Activated CD4-positive, alpha-beta T cell treated with anti-CD3 and anti-CD28 coated beads, Interleukin-2, amount 10 ng/mL, durations not matched to agents 24 days and 14 days (primary cell): ENCODE results near the gene GLRA2. TPM values are rescaled to one million over a fixed set of nuclear protein-coding genes. Genes with fewer than 3 reads are reported as not detected.

Experiments used
- DNase-seq: peaks from one replicate; pipeline ENCODE4 v3.0.0; 2022
- H3K27ac Mint-ChIP-seq: one replicate; pipeline ENCODE4 v1.8.0; 2022; ENCODE audit warnings: mild to moderate bottlenecking, mixed read lengths
- H3K27me3 Mint-ChIP-seq: one replicate; pipeline ENCODE4 v1.8.0; 2022; ENCODE audit warnings: mixed read lengths
- H3K36me3 Mint-ChIP-seq: one replicate; pipeline ENCODE4 v1.8.0; 2022; ENCODE audit warnings: low read depth, mild to moderate bottlenecking, mixed read lengths
- H3K4me1 Mint-ChIP-seq: one replicate; pipeline ENCODE4 v1.8.0; 2021; ENCODE audit warnings: mixed read lengths
- H3K4me3 Mint-ChIP-seq: one replicate; pipeline ENCODE4 v1.8.0; 2022; ENCODE audit warnings: mild to moderate bottlenecking, moderate library complexity, mixed read lengths
- H3K9me3 Mint-ChIP-seq: one replicate; pipeline ENCODE4 v1.8.0; 2021; ENCODE audit warnings: mixed read lengths
- intact Hi-C: fragments of 100-400 bp; cut with micrococcal nuclease; formaldehyde crosslinking; loops from one replicate; pipeline ENCODE4 v1.15.1; 2023
- total RNA-seq: library from RNA; stranded (reverse); gene quantifications from 2 replicates; pipeline ENCODE4 v1.2.3, GENCODE V29; 2022

GLRA2 gene
- total RNA-seq, 1 donor from 2014 or later: not detected

DNA sequence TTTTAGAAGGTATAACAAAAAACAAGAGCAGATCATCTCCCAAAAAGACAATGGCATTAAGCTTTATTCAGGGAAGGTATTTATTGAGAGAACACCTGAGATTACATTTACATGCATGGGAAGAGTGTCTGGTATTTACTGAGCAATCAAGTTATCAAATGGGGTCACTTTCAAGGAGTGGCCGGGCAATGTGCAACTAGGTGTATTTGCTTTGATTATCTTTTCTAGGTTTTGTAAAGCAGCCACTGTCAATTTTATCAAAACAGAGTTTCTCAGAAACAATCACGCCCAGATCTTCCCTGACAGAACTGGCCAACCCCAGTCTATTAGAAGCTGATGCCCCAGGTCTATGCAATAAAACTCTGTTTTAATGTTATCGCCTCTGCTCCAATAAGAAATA lies 169.5 kb downstream of the GLRA2 start:
- no peak for DNase-seq
- H3K36me3 Mint-ChIP-seq: no peaks in the 10 kb centered on the region
- H3K4me1 Mint-ChIP-seq: no peaks in the 10 kb centered on the region
- H3K4me3 Mint-ChIP-seq: no peak overlapping the region
- peaks cover 3% of the 10 kb centered on the region for H3K9me3 Mint-ChIP-seq
- no peaks in the 10 kb centered on the region for H3K27me3 Mint-ChIP-seq
- intact Hi-C loops: no loop called here
- H3K27ac Mint-ChIP-seq: no peak overlapping the region

DNA sequence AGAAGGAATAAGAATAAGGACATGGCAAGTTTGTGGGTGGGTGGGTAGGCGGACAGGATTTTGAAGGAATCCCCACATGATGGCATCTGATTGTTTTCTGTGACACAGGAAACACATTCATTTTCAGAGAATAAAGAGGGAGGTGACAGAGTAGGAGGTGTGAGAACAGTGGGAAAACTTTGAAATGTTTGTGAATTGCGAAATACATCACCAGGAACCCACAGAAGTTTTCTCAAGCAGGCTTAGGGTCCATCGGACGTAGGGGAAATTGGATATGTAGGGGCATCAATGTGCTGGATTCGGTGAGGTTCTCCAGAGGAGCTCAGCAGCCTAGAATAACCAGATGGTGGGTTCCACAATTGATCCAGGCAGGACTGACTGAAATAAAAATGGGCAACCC lies 171.6 kb downstream of the GLRA2 start:
- H3K4me3 Mint-ChIP-seq: no peak overlapping the region
- no peaks in the 10 kb centered on the region for H3K36me3 Mint-ChIP-seq
- DNase-seq: no peak
- no peak overlapping the region for H3K27ac Mint-ChIP-seq
- intact Hi-C loops: no loop called here
- H3K4me1 Mint-ChIP-seq: no peaks in the 10 kb centered on the region
- H3K9me3 Mint-ChIP-seq: peaks cover 3% of the 10 kb centered on the region
- H3K27me3 Mint-ChIP-seq: no peaks in the 10 kb centered on the region

GRCh38 chrX:14702145-14702544 lies 172.8 kb downstream of the GLRA2 start:
- Mint-ChIP-seq H3K36me3 (no peaks in the 10 kb centered on the region), H3K9me3 (peaks cover 3% of the 10 kb centered on the region), H3K4me1 (no peaks in the 10 kb centered on the region), H3K27me3 (no peaks in the 10 kb centered on the region), H3K27ac (no peak overlapping the region), H3K4me3 (no peak overlapping the region)
- intact Hi-C loops: no loop called here
- DNase-seq: no peak

GRCh38 chrX:14712096-14712495 lies 182.8 kb downstream of the GLRA2 start:
- Mint-ChIP-seq H3K4me1 (no peaks in the 10 kb centered on the region), H3K27ac (no peak overlapping the region), H3K9me3 (no peaks in the 10 kb centered on the region), H3K4me3 (no peak overlapping the region), H3K36me3 (no peaks in the 10 kb centered on the region), H3K27me3 (no peaks in the 10 kb centered on the region)
- DNase-seq: no peak
- intact Hi-C loops: no loop called here

DNA sequence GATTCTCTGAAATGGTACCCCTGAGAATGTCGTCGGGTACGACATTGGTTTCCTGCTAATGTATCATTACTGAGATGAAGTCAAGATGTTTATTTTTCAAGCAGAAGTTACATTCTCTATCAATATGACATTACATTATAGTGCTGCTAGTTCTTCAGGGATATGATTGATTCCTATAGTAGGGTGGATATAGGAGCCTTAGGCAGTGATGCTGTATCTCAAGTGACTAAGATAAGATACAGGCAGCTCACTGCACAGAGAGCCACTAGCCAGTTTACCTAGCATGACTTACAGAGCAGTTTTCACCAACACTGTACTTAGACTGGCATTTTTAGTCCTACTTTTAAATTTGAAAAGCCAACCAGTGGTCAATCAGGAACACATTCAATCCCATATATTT lies 188.6 kb downstream of the GLRA2 start:
- Mint-ChIP-seq H3K27me3 (no peaks in the 10 kb centered on the region), H3K4me3 (no peak overlapping the region), H3K9me3 (no peaks in the 10 kb centered on the region), H3K36me3 (no peaks in the 10 kb centered on the region), H3K4me1 (no peaks in the 10 kb centered on the region), H3K27ac (no peak overlapping the region)
- intact Hi-C loops: no loop called here
- DNase-seq: no peak

- Mint-ChIP-seq H3K4me3 (no peak overlapping the region), H3K36me3 (no peaks in the 10 kb centered on the region), H3K4me1 (no peaks in the 10 kb centered on the region), H3K27ac (no peak overlapping the region), H3K27me3 (no peaks in the 10 kb centered on the region), H3K9me3 (no peaks in the 10 kb centered on the region)
- no peak for DNase-seq
- intact Hi-C loops: no loop called here
Measured at GRCh38 chrX:14718403-14718802, 189.1 kb downstream of the GLRA2 start.

GRCh38 chrX:14729058-14729457 lies 199.7 kb downstream of the GLRA2 start:
- Mint-ChIP-seq H3K36me3 (no peaks in the 10 kb centered on the region), H3K4me3 (no peak overlapping the region), H3K9me3 (no peaks in the 10 kb centered on the region), H3K27me3 (no peaks in the 10 kb centered on the region), H3K27ac (no peak overlapping the region), H3K4me1 (no peaks in the 10 kb centered on the region)
- no peak for DNase-seq
- intact Hi-C loops: no loop called here

DNA sequence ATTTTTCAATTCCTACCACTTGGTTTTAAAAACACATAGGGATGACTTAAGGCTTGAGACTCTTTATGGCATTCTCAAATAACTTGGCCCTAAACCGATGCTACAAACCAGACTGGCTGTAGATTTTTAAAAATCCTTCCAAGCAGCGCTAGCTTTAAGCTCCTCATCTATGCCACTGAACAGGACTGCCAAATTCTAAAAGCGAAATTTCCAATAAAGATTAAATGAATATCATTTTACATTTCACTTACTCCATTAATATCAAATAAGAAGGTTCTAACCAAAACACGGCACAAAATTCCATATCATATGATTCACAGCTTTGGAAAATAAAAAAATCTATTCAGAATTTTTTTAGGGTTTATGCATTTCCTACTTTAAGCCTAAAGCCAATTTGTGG lies 209.3 kb downstream of the GLRA2 start:
- Mint-ChIP-seq H3K27me3 (no peaks in the 10 kb centered on the region), H3K4me1 (no peaks in the 10 kb centered on the region), H3K9me3 (no peaks in the 10 kb centered on the region), H3K27ac (no peak overlapping the region), H3K36me3 (no peaks in the 10 kb centered on the region), H3K4me3 (no peak overlapping the region)
- DNase-seq: no peak
- intact Hi-C loops: no loop called here

- no peak overlapping the region for H3K4me3 Mint-ChIP-seq
- no peaks in the 10 kb centered on the region for H3K4me1 Mint-ChIP-seq
- intact Hi-C loops: no loop called here
- no peak for DNase-seq
- H3K36me3 Mint-ChIP-seq: no peaks in the 10 kb centered on the region
- no peak overlapping the region for H3K27ac Mint-ChIP-seq
- peaks cover 5% of the 10 kb centered on the region for H3K9me3 Mint-ChIP-seq
- no peaks in the 10 kb centered on the region for H3K27me3 Mint-ChIP-seq
Measured at GRCh38 chrX:14753441-14753840, 224.1 kb downstream of the GLRA2 start.

- no peaks in the 10 kb centered on the region for H3K27me3 Mint-ChIP-seq
- no peaks in the 10 kb centered on the region for H3K4me1 Mint-ChIP-seq
- H3K9me3 Mint-ChIP-seq: peaks cover 3% of the 10 kb centered on the region
- no peaks in the 10 kb centered on the region for H3K36me3 Mint-ChIP-seq
- no peak overlapping the region for H3K27ac Mint-ChIP-seq
- intact Hi-C loops: no loop called here
- DNase-seq: no peak
- no peak overlapping the region for H3K4me3 Mint-ChIP-seq
Measured at GRCh38 chrX:14758029-14758491, 228.7 kb downstream of the GLRA2 start.

DNA sequence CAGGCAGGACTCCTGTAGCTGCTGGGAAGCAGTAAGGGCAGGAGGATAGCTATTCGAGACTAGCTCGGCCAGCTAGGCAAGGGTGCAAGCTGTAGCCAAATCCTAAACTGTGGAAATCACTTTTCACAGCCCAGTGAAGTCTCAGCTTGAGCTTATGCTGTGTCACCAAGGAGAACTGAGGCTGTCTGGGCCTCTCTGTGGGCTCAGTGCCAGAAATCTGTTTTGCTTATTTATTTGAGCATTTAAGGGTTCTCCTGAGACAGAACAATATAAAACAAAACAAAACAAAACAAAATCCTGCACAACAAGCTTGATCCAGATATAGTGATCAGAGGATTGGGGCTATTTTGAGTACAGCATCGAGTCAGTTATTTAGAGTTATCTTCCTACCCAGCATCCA lies 246.1 kb downstream of the GLRA2 start:
- intact Hi-C loops: no loop called here
- no peak overlapping the region for H3K27ac Mint-ChIP-seq
- no peak overlapping the region for H3K4me3 Mint-ChIP-seq
- no peak for DNase-seq
- no peaks in the 10 kb centered on the region for H3K27me3 Mint-ChIP-seq
- peaks cover 15% of the 10 kb centered on the region for H3K9me3 Mint-ChIP-seq
- no peaks in the 10 kb centered on the region for H3K36me3 Mint-ChIP-seq
- H3K4me1 Mint-ChIP-seq: no peaks in the 10 kb centered on the region

DNA sequence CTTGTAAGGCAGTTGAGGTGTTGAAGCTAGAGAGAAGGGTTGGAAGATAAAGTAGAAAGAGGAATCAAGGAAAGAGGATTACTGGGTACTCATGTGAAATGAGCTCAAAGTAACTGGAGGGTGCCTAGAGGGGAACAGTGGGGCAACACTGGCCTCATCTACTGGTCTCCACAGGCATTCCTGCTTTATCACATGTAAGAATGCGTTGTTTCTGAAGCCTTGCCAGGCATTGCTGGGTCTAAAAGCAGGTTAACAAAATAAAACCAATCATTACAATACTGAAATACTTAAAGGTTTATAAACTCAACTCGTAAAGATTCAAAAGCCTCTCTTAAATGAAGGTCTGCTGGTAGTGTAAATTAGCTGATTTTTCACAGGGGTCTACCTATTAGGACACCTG lies 247.6 kb downstream of the GLRA2 start:
- no peak overlapping the region for H3K27ac Mint-ChIP-seq
- H3K36me3 Mint-ChIP-seq: no peaks in the 10 kb centered on the region
- no peak for DNase-seq
- H3K27me3 Mint-ChIP-seq: no peaks in the 10 kb centered on the region
- H3K4me3 Mint-ChIP-seq: no peak overlapping the region
- H3K9me3 Mint-ChIP-seq: peaks cover 9% of the 10 kb centered on the region
- intact Hi-C loops: no loop called here
- no peaks in the 10 kb centered on the region for H3K4me1 Mint-ChIP-seq

GRCh38 chrX:14777525-14777924 lies 248.2 kb downstream of the GLRA2 start:
- intact Hi-C loops: no loop called here
- no peaks in the 10 kb centered on the region for H3K27me3 Mint-ChIP-seq
- H3K27ac Mint-ChIP-seq: no peak overlapping the region
- DNase-seq: no peak
- H3K36me3 Mint-ChIP-seq: no peaks in the 10 kb centered on the region
- no peak overlapping the region for H3K4me3 Mint-ChIP-seq
- no peaks in the 10 kb centered on the region for H3K4me1 Mint-ChIP-seq
- peaks cover 9% of the 10 kb centered on the region for H3K9me3 Mint-ChIP-seq

DNA sequence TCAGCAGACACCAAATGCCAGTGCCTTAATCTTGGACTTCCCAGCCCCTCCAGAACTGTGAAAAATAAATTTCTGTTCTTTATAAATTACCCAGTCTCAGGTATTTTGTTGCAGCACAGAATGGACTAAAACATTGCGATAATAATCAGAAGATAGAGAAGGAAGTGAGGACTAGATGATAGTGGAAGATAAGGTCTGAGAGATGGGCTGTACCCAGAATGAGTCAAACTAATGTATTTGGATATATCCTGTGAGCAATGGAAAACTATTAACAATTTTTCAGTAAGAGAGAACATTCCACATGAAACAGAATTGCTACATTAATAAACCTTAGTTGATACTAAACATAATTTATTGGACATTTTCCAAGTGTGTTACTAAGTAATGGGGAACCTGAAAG lies 250.2 kb downstream of the GLRA2 start:
- H3K27ac Mint-ChIP-seq: no peak overlapping the region
- H3K4me1 Mint-ChIP-seq: no peaks in the 10 kb centered on the region
- peaks cover 4% of the 10 kb centered on the region for H3K9me3 Mint-ChIP-seq
- intact Hi-C loops: no loop called here
- no peaks in the 10 kb centered on the region for H3K36me3 Mint-ChIP-seq
- no peak overlapping the region for H3K4me3 Mint-ChIP-seq
- no peak for DNase-seq
- H3K27me3 Mint-ChIP-seq: no peaks in the 10 kb centered on the region
